ENCODE data around the gene CNN2. TPM values are rescaled to one million over a fixed set of nuclear protein-coding genes. Genes with fewer than 3 reads are reported as not detected.

Gene CNN2
- total and polyA plus RNA-seq, 9 of the 15 experiments (the other 6 are each of a cell fraction or from before 2014, with no cell fraction given): 12.1 to 174 (median 52.7) TPM

DNA sequence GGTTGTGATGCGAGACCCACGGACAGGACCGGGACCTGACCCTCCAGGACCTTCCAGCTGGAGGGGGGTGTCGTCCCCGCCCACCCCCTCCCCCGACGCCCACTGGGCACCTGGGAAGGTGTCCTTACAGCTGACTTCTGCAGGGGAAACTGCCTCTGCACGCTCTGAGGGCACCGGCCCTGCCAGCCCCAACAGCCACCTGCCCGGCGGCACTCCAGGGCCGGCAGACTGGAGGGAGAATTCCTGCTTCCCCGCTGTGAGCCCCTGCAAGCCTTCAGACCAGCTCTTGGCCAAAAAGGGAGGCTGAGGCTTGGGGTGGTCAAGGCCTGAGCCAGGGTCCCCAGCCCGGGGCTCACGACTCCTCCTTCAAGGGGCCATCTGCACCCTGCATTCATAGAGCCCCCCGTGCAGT lies 1.2 kb downstream of the CNN2 start (continued):
- no peak for TF ChIP-seq KDM1A (IDR thresholded peaks at IDR 0.05)
- TF ChIP-seq PRMT5 (CRISPR knock-in tag; IDR thresholded peaks at IDR 0.05): 0 out of 2 replicates have a peak, but pooled peaks have one; percentile 45
- TF ChIP-seq ZNF197 (CRISPR knock-in tag; IDR thresholded peaks at IDR 0.05; ENCODE audit: low read depth): no peak
- peak; percentile 17 for TF ChIP-seq HMGN3 (IDR thresholded peaks at IDR 0.05; ENCODE audit: borderline replicate concordance, extremely low read depth, insufficient read length, low read depth, low read length)

DNA sequence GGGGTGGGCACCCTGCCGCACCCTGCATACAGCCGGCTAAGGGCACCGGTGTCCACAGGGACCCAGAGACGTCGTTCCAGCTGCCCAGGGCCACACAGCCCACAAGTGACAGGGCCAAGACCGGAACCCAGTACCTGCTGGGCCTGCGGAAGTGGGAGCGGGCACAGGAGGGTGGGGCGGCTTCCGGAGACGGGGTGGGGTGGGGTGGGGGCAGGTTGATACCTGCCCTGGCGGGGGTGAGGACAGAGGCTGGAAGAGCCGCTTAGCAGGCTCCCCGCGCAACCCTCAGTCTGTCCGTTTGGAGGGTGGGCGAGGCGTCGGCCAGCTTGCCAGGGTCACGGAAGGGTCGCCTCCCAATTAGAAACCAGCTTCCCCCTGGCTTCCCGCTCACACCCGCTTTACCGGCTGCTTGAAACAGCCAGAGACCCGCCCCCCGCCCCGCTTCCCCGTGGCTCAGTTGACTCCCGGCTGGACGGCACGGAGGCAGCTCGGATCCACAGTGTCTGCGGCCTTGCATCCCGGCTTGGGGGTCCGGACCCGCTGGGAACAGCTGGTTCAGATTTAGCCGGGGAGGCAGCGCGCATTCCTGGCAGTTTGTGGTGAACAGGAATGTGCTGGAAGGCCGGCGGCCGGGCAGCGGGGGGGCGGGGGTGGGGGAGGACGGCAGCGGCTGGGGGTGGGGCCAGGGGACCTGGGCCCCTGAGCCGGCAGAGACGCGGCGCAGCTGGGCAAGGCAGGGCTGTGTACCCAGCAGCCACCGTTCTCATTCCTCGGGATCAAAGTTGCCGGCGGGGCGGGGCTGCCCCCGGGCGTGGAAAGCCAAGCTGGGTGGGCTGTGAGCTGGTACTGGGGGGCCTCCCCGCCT lies 1.9 kb downstream of the CNN2 start:
- 2% methylated on average over 42 of the region's 58 CpGs for WGBS (ENCODE audit: insufficient coverage, low coverage, missing lambda C conversion rate)
- ATAC-seq (peak; percentile 71), FAIRE-seq (peak; percentile 74), DNase-seq (ENCODE audit: extremely low read depth in 1 of 4, low spot score in 3 of 4) (peak; percentile 77 to 82 (median 80))
- H3K27ac ChIP-seq (ENCODE audit: extremely low read depth, low read depth, low read length): peak overlapping the region; percentile 98
- peaks cover 18 to 65% of the 10 kb centered on the region in 2 experiments for H3K4me1 ChIP-seq (replicated peaks in 1 of 2; ENCODE audit: control insufficient read depth in 2 of 2, insufficient read depth in 2 of 2, low read length in 2 of 2)
- intact Hi-C loops (cut with micrococcal nuclease): loop anchor here (1.0 kb wide), 1 partner anchor 14 kb away; no protein-coding TSS in a partner anchor
- peak overlapping the region; percentile 52 to 90; a peak in 3 of 4 replicates for H3K9ac ChIP-seq (ENCODE audit: insufficient read depth in 1 of 2, low read depth in 2 of 2, low read length in 2 of 2)
- in situ Hi-C loops (cut with MboI): no loop called here
- H3K9me3 ChIP-seq (replicated peaks; ENCODE audit: control insufficient read depth, insufficient read depth, low read depth, low read length): no peaks in the 10 kb centered on the region
- H3K4me2 ChIP-seq (ENCODE audit: insufficient read depth, low read length): peak overlapping the region; percentile 79
- H3K36me3 ChIP-seq (ENCODE audit: control insufficient read depth, insufficient read depth, low read length): peaks cover 26% of the 10 kb centered on the region; the same call in 2 of the 3 replicates
- no peaks in the 10 kb centered on the region for H3K9me1 ChIP-seq (ENCODE audit: control insufficient read depth, insufficient read depth, low read length)
- H3K4me3 ChIP-seq: peak overlapping the region; percentile 87
- no peaks in the 10 kb centered on the region for H4K20me1 ChIP-seq (replicated peaks; ENCODE audit: control insufficient read depth, insufficient read depth, low read length)
- ChIA-PET CTCF (ENCODE audit: low intra/inter-chr PET ratio) (no interaction called here), POLR2A (interaction anchor here (0.6 to 8.5 kb wide), 8 partner anchors 12 to 472 kb away, joined by 3 to 176 read pairs (median 4); partner anchors contain the start of genes ABCA7 and CIRBP)
- H2AFZ ChIP-seq (ENCODE audit: low read depth, low read length): peak overlapping the region; percentile 65
- peaks cover 43% of the 10 kb centered on the region for H3K79me2 ChIP-seq (ENCODE audit: control insufficient read depth, insufficient read depth, low read length)
- no peaks in the 10 kb centered on the region for H3K27me3 ChIP-seq (ENCODE audit: control insufficient read depth in 2 of 2, insufficient read depth in 2 of 2, low read length in 2 of 2)
- no TSS peak for BruUV-seq (replicated peaks)
- TF ChIP-seq RBM25 (IDR thresholded peaks at IDR 0.05; ENCODE audit: low read depth, low read length, severe bottlenecking): peak; percentile 38
- peak; percentile 37 for TF ChIP-seq DACH1 (IDR thresholded peaks at IDR 0.05; ENCODE audit: partially characterized antibody)
- TF ChIP-seq TEAD1 (CRISPR knock-in tag; IDR thresholded peaks at IDR 0.05): peak; percentile 44 to 80; a peak in 3 of 4 replicates
- 0 out of 2 replicates have a peak, but pooled peaks have one; percentile 62 for TF ChIP-seq ETV5 (CRISPR knock-in tag; IDR thresholded peaks at IDR 0.05; ENCODE audit: low read depth)
- 0 out of 2 replicates have a peak, but pooled peaks have one; percentile 41 for TF ChIP-seq ELF4 (CRISPR knock-in tag; IDR thresholded peaks at IDR 0.05)
- TF ChIP-seq, protein P1, sequence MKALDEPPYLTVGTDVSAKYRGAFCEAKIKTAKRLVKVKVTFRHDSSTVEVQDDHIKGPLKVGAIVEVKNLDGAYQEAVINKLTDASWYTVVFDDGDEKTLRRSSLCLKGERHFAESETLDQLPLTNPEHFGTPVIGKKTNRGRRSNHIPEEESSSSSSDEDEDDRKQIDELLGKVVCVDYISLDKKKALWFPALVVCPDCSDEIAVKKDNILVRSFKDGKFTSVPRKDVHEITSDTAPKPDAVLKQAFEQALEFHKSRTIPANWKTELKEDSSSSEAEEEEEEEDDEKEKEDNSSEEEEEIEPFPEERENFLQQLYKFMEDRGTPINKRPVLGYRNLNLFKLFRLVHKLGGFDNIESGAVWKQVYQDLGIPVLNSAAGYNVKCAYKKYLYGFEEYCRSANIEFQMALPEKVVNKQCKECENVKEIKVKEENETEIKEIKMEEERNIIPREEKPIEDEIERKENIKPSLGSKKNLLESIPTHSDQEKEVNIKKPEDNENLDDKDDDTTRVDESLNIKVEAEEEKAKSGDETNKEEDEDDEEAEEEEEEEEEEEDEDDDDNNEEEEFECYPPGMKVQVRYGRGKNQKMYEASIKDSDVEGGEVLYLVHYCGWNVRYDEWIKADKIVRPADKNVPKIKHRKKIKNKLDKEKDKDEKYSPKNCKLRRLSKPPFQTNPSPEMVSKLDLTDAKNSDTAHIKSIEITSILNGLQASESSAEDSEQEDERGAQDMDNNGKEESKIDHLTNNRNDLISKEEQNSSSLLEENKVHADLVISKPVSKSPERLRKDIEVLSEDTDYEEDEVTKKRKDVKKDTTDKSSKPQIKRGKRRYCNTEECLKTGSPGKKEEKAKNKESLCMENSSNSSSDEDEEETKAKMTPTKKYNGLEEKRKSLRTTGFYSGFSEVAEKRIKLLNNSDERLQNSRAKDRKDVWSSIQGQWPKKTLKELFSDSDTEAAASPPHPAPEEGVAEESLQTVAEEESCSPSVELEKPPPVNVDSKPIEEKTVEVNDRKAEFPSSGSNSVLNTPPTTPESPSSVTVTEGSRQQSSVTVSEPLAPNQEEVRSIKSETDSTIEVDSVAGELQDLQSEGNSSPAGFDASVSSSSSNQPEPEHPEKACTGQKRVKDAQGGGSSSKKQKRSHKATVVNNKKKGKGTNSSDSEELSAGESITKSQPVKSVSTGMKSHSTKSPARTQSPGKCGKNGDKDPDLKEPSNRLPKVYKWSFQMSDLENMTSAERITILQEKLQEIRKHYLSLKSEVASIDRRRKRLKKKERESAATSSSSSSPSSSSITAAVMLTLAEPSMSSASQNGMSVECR (CRISPR knock-in tag; IDR thresholded peaks at IDR 0.05): peak; percentile 35; the same call in 1 of the 2 replicates
- peak; percentile 60; the same call in 1 of the 2 replicates for TF ChIP-seq SMARCA5 (IDR thresholded peaks at IDR 0.05)
- TF ChIP-seq ZC3H4 (CRISPR knock-in tag; IDR thresholded peaks at IDR 0.05; ENCODE audit: borderline replicate concordance): peak; percentile 51; the same call in 1 of the 2 replicates
- TF ChIP-seq, protein P2, sequence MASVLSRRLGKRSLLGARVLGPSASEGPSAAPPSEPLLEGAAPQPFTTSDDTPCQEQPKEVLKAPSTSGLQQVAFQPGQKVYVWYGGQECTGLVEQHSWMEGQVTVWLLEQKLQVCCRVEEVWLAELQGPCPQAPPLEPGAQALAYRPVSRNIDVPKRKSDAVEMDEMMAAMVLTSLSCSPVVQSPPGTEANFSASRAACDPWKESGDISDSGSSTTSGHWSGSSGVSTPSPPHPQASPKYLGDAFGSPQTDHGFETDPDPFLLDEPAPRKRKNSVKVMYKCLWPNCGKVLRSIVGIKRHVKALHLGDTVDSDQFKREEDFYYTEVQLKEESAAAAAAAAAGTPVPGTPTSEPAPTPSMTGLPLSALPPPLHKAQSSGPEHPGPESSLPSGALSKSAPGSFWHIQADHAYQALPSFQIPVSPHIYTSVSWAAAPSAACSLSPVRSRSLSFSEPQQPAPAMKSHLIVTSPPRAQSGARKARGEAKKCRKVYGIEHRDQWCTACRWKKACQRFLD (CRISPR knock-in tag; IDR thresholded peaks at IDR 0.05): no peak
